SK-N-SH treated with all-trans-retinoic acid at 6 μM for 48 hours (cell line): ENCODE data around the gene ADAMTS2.

Source experiments
- ATAC-seq: fragments of 200-7000 bp; cut with Tn5 transposase; 3 replicates; pipeline ENCODE4 v1.9.1; 2020; ENCODE audit warnings: mild to moderate bottlenecking, moderate library complexity
- ARNTL ChIP-seq: fragments of 450-650 bp; formaldehyde crosslinking; IDR thresholded peaks from 2 replicates; pipeline ENCODE4 v1.5.0; 2020; ENCODE audit warnings: low read depth, mild to moderate bottlenecking, moderate library complexity, borderline replicate concordance
- BACH2 ChIP-seq: fragments of 250-450 bp; sonication (Bioruptor Pico); IDR thresholded peaks from 2 replicates; pipeline ENCODE4 v1.9.0; 2021; ENCODE audit warnings: mild to moderate bottlenecking, borderline replicate concordance
- CSDC2 ChIP-seq: fragments of 250-450 bp; sonication (Bioruptor Pico); IDR thresholded peaks from 2 replicates; pipeline ENCODE4 v1.5.0; 2020; ENCODE audit warnings: mild to moderate bottlenecking, moderate library complexity
- ESRRG ChIP-seq: fragments of 250-450 bp; sonication (Bioruptor Pico); IDR thresholded peaks from 2 replicates; pipeline ENCODE4 v1.6.1; 2021; ENCODE audit warnings: mild to moderate bottlenecking
- GLIS3 ChIP-seq: fragments of 250-450 bp; sonication (Bioruptor Pico); IDR thresholded peaks from 2 replicates; pipeline ENCODE4 v1.5.0; 2020; ENCODE audit warnings: mild to moderate bottlenecking, moderate library complexity
- OSR1 ChIP-seq: fragments of 250-450 bp; sonication (Bioruptor Pico); IDR thresholded peaks from 2 replicates; pipeline ENCODE4 v1.8.0; 2022; ENCODE audit warnings: moderate library complexity, mild to moderate bottlenecking, inconsistent platforms
- PPARA ChIP-seq: fragments of 250-450 bp; sonication (Bioruptor Pico); IDR thresholded peaks from 2 replicates; pipeline ENCODE4 v1.5.0; 2020; ENCODE audit warnings: mild to moderate bottlenecking, borderline replicate concordance
- SNAI2 ChIP-seq: fragments of 250-450 bp; sonication (Bioruptor Pico); IDR thresholded peaks from 2 replicates; pipeline ENCODE4 v1.5.0; 2020; ENCODE audit warnings: mild to moderate bottlenecking, moderate library complexity
- TCF4 ChIP-seq: fragments of 250-450 bp; sonication (Bioruptor Pico); IDR thresholded peaks from 2 replicates; pipeline ENCODE4 v1.8.0; 2021; ENCODE audit warnings: mild to moderate bottlenecking, moderate library complexity, borderline replicate concordance
- TOX ChIP-seq: fragments of 250-450 bp; sonication (Bioruptor Pico); IDR thresholded peaks from 2 replicates; pipeline ENCODE4 v1.8.0; 2021; ENCODE audit warnings: mild to moderate bottlenecking, moderate library complexity, borderline replicate concordance
- ZC3H10 ChIP-seq: fragments of 250-450 bp; sonication (Bioruptor Pico); IDR thresholded peaks from 2 replicates; pipeline ENCODE4 v1.5.1; 2021; ENCODE audit warnings: mild to moderate bottlenecking, moderate library complexity
- ZFP3 ChIP-seq: fragments of 250-450 bp; sonication (Bioruptor Pico); IDR thresholded peaks from 2 replicates; pipeline ENCODE4 v1.5.0; 2020; ENCODE audit warnings: mild to moderate bottlenecking, moderate library complexity
- ZFP30 ChIP-seq: fragments of 450-650 bp; formaldehyde crosslinking; IDR thresholded peaks from 2 replicates; pipeline ENCODE4 v1.5.0; 2022; ENCODE audit warnings: mild to moderate bottlenecking, moderate library complexity
- ZNF565 ChIP-seq: fragments of 450-650 bp; formaldehyde crosslinking; conservative IDR thresholded peaks from 2 replicates; pipeline ENCODE4 v1.5.0; 2020; ENCODE audit warnings: low read depth, mild to moderate bottlenecking, moderate library complexity
- ZNF70 ChIP-seq: fragments of 450-650 bp; formaldehyde crosslinking; IDR thresholded peaks from 2 replicates; pipeline ENCODE4 v1.5.0; 2020; ENCODE audit warnings: mild to moderate bottlenecking, moderate library complexity
- ZNF8 ChIP-seq: fragments of 450-650 bp; formaldehyde crosslinking; IDR thresholded peaks from 2 replicates; pipeline ENCODE4 v1.5.0; 2020; ENCODE audit warnings: mild to moderate bottlenecking, moderate library complexity
- TF ChIP-seq, protein P1 (sequence below): fragments of 250-450 bp; sonication (Bioruptor Pico); IDR thresholded peaks from 2 replicates; pipeline ENCODE4 v1.8.0; 2020; ENCODE audit warnings: mild to moderate bottlenecking, moderate library complexity, borderline replicate concordance
- TF ChIP-seq, protein P2 (sequence below): fragments of 250-450 bp; sonication (Bioruptor Pico); IDR thresholded peaks from 2 replicates; pipeline ENCODE4 v1.5.0; 2020; ENCODE audit warnings: mild to moderate bottlenecking, moderate library complexity
- TF ChIP-seq, protein P3 (sequence below): fragments of 250-450 bp; sonication (Bioruptor Pico); IDR thresholded peaks from 2 replicates; pipeline ENCODE4 v1.8.0; 2021; ENCODE audit warnings: low read depth, mild to moderate bottlenecking, moderate library complexity, borderline replicate concordance
- TF ChIP-seq, protein P4 (sequence below): fragments of 250-450 bp; sonication (Bioruptor Pico); IDR thresholded peaks from 2 replicates; pipeline ENCODE4 v1.5.1; 2020; ENCODE audit warnings: low read depth, mild to moderate bottlenecking, moderate library complexity
- TF ChIP-seq, protein P5 (sequence below): fragments of 250-450 bp; sonication (Bioruptor Pico); IDR thresholded peaks from 2 replicates; pipeline ENCODE4 v1.5.1; 2021; ENCODE audit warnings: mild to moderate bottlenecking, moderate library complexity

The ADAMTS2 gene

DNA sequence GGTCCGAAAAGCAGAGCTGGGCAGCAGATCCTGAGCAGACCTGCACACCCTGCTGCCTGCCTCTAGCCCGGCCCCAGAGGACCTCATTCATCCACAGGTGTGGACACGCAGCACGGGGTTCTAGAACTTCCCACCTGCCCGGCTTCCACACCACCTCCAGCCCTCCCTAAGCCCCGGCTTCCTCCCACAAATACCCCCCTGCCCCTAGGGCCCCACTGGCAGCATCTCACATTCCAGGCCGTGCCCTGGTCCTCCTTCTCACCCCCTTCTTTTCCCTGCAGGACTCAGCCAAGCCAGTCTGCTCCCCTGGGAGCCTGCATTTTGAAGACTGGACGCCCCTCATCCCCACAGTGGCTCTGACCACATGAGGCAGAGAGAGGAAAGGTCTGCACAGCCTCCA is 138.9 kb downstream of the ADAMTS2 start:
- no peak for ATAC-seq

DNA sequence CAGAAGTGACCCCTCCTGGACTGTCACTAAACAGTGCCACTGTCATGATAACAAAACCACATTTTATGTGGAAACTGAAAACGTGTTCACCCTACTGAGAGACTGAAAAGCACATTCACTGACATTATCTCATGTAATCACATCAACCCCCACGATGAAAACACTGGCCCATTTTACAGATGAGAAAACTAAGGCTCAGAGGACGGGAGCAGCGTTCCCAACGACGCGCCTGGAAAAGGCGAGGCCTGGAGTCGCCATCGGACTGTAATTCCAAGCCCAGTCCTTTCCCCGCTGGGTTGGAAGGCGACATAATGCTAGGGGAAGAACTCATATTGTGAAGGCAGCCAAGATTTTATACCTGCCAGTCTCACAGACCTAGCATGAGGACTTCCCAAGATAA is 140.0 kb downstream of the ADAMTS2 start:
- no peak for ATAC-seq
- TF ChIP-seq, protein P1, sequence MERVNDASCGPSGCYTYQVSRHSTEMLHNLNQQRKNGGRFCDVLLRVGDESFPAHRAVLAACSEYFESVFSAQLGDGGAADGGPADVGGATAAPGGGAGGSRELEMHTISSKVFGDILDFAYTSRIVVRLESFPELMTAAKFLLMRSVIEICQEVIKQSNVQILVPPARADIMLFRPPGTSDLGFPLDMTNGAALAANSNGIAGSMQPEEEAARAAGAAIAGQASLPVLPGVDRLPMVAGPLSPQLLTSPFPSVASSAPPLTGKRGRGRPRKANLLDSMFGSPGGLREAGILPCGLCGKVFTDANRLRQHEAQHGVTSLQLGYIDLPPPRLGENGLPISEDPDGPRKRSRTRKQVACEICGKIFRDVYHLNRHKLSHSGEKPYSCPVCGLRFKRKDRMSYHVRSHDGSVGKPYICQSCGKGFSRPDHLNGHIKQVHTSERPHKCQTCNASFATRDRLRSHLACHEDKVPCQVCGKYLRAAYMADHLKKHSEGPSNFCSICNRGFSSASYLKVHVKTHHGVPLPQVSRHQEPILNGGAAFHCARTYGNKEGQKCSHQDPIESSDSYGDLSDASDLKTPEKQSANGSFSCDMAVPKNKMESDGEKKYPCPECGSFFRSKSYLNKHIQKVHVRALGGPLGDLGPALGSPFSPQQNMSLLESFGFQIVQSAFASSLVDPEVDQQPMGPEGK (CRISPR knock-in tag): no peak
- TF ChIP-seq, protein P2, sequence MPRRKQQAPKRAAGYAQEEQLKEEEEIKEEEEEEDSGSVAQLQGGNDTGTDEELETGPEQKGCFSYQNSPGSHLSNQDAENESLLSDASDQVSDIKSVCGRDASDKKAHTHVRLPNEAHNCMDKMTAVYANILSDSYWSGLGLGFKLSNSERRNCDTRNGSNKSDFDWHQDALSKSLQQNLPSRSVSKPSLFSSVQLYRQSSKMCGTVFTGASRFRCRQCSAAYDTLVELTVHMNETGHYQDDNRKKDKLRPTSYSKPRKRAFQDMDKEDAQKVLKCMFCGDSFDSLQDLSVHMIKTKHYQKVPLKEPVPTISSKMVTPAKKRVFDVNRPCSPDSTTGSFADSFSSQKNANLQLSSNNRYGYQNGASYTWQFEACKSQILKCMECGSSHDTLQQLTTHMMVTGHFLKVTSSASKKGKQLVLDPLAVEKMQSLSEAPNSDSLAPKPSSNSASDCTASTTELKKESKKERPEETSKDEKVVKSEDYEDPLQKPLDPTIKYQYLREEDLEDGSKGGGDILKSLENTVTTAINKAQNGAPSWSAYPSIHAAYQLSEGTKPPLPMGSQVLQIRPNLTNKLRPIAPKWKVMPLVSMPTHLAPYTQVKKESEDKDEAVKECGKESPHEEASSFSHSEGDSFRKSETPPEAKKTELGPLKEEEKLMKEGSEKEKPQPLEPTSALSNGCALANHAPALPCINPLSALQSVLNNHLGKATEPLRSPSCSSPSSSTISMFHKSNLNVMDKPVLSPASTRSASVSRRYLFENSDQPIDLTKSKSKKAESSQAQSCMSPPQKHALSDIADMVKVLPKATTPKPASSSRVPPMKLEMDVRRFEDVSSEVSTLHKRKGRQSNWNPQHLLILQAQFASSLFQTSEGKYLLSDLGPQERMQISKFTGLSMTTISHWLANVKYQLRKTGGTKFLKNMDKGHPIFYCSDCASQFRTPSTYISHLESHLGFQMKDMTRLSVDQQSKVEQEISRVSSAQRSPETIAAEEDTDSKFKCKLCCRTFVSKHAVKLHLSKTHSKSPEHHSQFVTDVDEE (CRISPR knock-in tag): no peak
- TF ChIP-seq PPARA (CRISPR knock-in tag): no peak
- TF ChIP-seq ZNF70 (CRISPR knock-in tag): no peak
- TF ChIP-seq ZNF8 (CRISPR knock-in tag): no peak
- TF ChIP-seq TOX (CRISPR knock-in tag): no peak
- no peak for TF ChIP-seq ZC3H10
- TF ChIP-seq, protein P3, sequence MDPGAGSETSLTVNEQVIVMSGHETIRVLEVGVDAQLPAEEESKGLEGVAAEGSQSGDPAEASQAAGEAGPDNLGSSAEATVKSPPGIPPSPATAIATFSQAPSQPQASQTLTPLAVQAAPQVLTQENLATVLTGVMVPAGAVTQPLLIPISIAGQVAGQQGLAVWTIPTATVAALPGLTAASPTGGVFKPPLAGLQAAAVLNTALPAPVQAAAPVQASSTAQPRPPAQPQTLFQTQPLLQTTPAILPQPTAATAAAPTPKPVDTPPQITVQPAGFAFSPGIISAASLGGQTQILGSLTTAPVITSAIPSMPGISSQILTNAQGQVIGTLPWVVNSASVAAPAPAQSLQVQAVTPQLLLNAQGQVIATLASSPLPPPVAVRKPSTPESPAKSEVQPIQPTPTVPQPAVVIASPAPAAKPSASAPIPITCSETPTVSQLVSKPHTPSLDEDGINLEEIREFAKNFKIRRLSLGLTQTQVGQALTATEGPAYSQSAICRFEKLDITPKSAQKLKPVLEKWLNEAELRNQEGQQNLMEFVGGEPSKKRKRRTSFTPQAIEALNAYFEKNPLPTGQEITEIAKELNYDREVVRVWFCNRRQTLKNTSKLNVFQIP: no peak
- TF ChIP-seq SNAI2 (CRISPR knock-in tag): no peak

More for the DNA sequence above, 138.9 kb downstream of the ADAMTS2 start:
- TF ChIP-seq BACH2 (CRISPR knock-in tag) (no peak), PPARA (CRISPR knock-in tag) (no peak), ARNTL (no peak), CSDC2 (CRISPR knock-in tag) (no peak), ZFP3 (CRISPR knock-in tag) (no peak), ZNF70 (CRISPR knock-in tag) (no peak)
- TF ChIP-seq, protein P3: no peak

DNA sequence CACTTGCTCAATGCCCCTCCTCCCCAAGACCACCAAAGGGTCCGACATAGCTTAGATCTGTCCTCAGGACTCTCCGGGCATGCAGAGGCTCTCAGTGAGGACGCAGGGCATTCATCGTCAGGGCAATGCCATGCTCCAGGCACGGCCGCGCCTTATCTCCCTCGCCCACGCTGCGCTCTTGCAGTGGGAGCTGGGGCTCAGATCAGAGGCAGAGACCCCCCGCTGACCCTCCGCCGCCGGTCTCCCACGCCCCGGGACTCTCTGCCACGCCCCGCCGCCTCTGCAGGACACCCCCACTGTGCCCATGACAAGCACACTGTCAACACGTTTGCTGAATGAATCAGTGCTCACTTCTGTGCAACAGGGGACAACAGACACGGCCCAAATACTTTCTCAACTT is 140.7 kb downstream of the ADAMTS2 start:
- ATAC-seq: no peak
- TF ChIP-seq TCF4 (CRISPR knock-in tag): no peak
- TF ChIP-seq, protein P4, sequence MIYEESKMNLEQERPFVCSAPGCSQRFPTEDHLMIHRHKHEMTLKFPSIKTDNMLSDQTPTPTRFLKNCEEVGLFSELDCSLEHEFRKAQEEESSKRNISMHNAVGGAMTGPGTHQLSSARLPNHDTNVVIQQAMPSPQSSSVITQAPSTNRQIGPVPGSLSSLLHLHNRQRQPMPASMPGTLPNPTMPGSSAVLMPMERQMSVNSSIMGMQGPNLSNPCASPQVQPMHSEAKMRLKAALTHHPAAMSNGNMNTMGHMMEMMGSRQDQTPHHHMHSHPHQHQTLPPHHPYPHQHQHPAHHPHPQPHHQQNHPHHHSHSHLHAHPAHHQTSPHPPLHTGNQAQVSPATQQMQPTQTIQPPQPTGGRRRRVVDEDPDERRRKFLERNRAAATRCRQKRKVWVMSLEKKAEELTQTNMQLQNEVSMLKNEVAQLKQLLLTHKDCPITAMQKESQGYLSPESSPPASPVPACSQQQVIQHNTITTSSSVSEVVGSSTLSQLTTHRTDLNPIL (CRISPR knock-in tag): no peak
- no peak for TF ChIP-seq ZNF565 (CRISPR knock-in tag)
- no peak for TF ChIP-seq BACH2 (CRISPR knock-in tag)
- TF ChIP-seq SNAI2 (CRISPR knock-in tag): no peak
- no peak for TF ChIP-seq ZFP30
- TF ChIP-seq ESRRG: no peak
- no peak for TF ChIP-seq OSR1 (CRISPR knock-in tag)
- TF ChIP-seq CSDC2 (CRISPR knock-in tag): no peak
- TF ChIP-seq ZNF70 (CRISPR knock-in tag): no peak
- TF ChIP-seq PPARA (CRISPR knock-in tag): no peak
- TF ChIP-seq, protein P5, sequence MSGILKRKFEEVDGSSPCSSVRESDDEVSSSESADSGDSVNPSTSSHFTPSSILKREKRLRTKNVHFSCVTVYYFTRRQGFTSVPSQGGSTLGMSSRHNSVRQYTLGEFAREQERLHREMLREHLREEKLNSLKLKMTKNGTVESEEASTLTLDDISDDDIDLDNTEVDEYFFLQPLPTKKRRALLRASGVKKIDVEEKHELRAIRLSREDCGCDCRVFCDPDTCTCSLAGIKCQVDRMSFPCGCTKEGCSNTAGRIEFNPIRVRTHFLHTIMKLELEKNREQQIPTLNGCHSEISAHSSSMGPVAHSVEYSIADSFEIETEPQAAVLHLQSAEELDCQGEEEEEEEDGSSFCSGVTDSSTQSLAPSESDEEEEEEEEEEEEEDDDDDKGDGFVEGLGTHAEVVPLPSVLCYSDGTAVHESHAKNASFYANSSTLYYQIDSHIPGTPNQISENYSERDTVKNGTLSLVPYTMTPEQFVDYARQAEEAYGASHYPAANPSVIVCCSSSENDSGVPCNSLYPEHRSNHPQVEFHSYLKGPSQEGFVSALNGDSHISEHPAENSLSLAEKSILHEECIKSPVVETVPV (CRISPR knock-in tag): no peak
- TF ChIP-seq ZFP3 (CRISPR knock-in tag): no peak
- no peak for TF ChIP-seq GLIS3 (CRISPR knock-in tag)
- TF ChIP-seq, protein P1 (CRISPR knock-in tag): no peak
- TF ChIP-seq, protein P3: no peak
- no peak for TF ChIP-seq ARNTL
- TF ChIP-seq ZNF8 (CRISPR knock-in tag): no peak
